ENCODE data around the gene RBM23. TPM values are rescaled to one million over a fixed set of nuclear protein-coding genes. Genes with fewer than 3 reads are reported as not detected.

The RBM23 gene
- total and polyA plus RNA-seq, 10 of the 15 experiments (the other 5 are each of a cell fraction or from before 2014, with no cell fraction given): 54.0 to 72.6 (median 61.3) TPM

GRCh38 chr14:22882064-22882463 lies 36.9 kb downstream of the RBM23 start (continued):
- no peak for TF ChIP-seq SKIL (IDR thresholded peaks at IDR 0.05; ENCODE audit: low read depth, poor library complexity, severe bottlenecking)

GRCh38 chr14:22878271-22879246 lies 40.4 kb downstream of the RBM23 start:
- Histone ChIP-seq H3K36me3 (ENCODE audit: control insufficient read depth in 2 of 2, insufficient read depth in 2 of 2, low read length in 1 of 2) (peaks cover 22 to 30% of the 10 kb centered on the region in 2 experiments), H3K79me2 (ENCODE audit: control insufficient read depth, insufficient read depth, low read length) (peaks cover 3% of the 10 kb centered on the region), H3K4me1 (ENCODE audit: control insufficient read depth, insufficient read depth, low read length) (peaks cover 2% of the 10 kb centered on the region; the same call in 1 of the 2 replicates), H4K20me1 (ENCODE audit: control insufficient read depth, insufficient read depth) (no peaks in the 10 kb centered on the region), H3K4me3 (no peak overlapping the region), H3K27me3 (replicated peaks in 1 of 2; ENCODE audit: control insufficient read depth in 2 of 2, insufficient read depth in 2 of 2, low read length in 1 of 2) (no peaks in the 10 kb centered on the region), H3K9me3 (replicated peaks; ENCODE audit: control insufficient read depth, insufficient read depth, low read length) (no peaks in the 10 kb centered on the region), H2AFZ (ENCODE audit: control insufficient read depth, low read depth, low read length) (no peak overlapping the region), H3K9ac (ENCODE audit: control insufficient read depth, insufficient read depth, low read length) (no peak overlapping the region), H3K27ac (ENCODE audit: control insufficient read depth, insufficient read depth) (no peak overlapping the region), H3K4me2 (ENCODE audit: control insufficient read depth, insufficient read depth) (no peak overlapping the region)
- SMC1A ChIA-PET (ENCODE audit: uncharacterized antibody, unreplicated experiment): no interaction called here
- WGBS (ENCODE audit: insufficient coverage, insufficient replicate concordance, low lambda C conversion rate, missing lambda C conversion rate): 91% methylated on average over 8 of the region's 8 CpGs
- BruUV-seq (replicated peaks): no TSS peak
- RAD21 ChIA-PET (ENCODE audit: unreplicated experiment): interaction anchor here (1.0 kb wide), 1 partner anchor 8 kb away, joined by 3 read pairs; no protein-coding TSS in a partner anchor
- DNase-seq (ENCODE audit: low read depth, low spot score) (no peak), FAIRE-seq (no peak), ATAC-seq (no peak)
- POLR2A ChIA-PET: no interaction called here
- CTCF ChIA-PET: interaction anchor here (1.3 kb wide), 1 partner anchor 10 kb away, joined by 3 read pairs; no protein-coding TSS in a partner anchor
- TF ChIP-seq ZBTB33 (IDR thresholded peaks at IDR 0.05): no peak
- in situ Hi-C loops (cut with MboI) (no loop called here), intact Hi-C loops (cut with micrococcal nuclease; ENCODE audit: unreplicated experiment) (no loop called here)

Measured in GM12878 (cell line).